Spinal cord (tissue), 10 donors: ENCODE results near the gene RCAN1. TPM values are rescaled to one million over a fixed set of nuclear protein-coding genes. Genes with fewer than 3 reads are reported as not detected.
A peak's percentile ranks its signal among the peaks of the same experiment; 100 is the strongest.
"Not testable (repeated sequence)": the region's sequence is repeated elsewhere in the genome, so short reads cannot be mapped to it uniquely, and the experiment has no call there.

Experiments used
- DNase-seq, 6 donors: peaks; one replicate each; pipeline versions ENCODE4 v3.0.0 to v3.0.0-alpha.2; 2013 to 2015; ENCODE audit warnings: low spot score in 6 of 6, low read depth in 4 of 6
- H3K27ac ChIP-seq: one replicate; pipeline ENCODE4 v1.5.1; 2013; ENCODE audit warnings: low read depth, low read length, control low read depth
- H3K27me3 ChIP-seq: one replicate; pipeline ENCODE4 v1.6.1; 2013; ENCODE audit warnings: low read length; ENCODE audit not compliant: control insufficient read depth, insufficient read depth
- H3K36me3 ChIP-seq: one replicate; pipeline ENCODE4 v1.6.1; 2013; ENCODE audit warnings: low read length; ENCODE audit not compliant: control insufficient read depth, insufficient read depth
- H3K4me1 ChIP-seq: one replicate; pipeline ENCODE4 v1.6.1; 2013; ENCODE audit warnings: low read length; ENCODE audit not compliant: control insufficient read depth, insufficient read depth
- H3K4me3 ChIP-seq: one replicate; pipeline ENCODE4 v1.5.1; 2013; ENCODE audit warnings: low read depth, low read length, control low read depth
- H3K9me3 ChIP-seq: one replicate; pipeline ENCODE4 v1.6.1; 2013; ENCODE audit warnings: low read length; ENCODE audit not compliant: control insufficient read depth, insufficient read depth
- WGBS: methylation state at CpG from one replicate; pipeline ENCODE4 v1.1.5; 2013; ENCODE audit warnings: missing lambda C conversion rate; ENCODE audit not compliant: insufficient coverage; 5-methylcytosine and 5-hydroxymethylcytosine counted together
- polyA plus RNA-seq, 2 donors: library from polyadenylated mRNA; unstranded; fragments of 120-200 nt; gene quantifications; one replicate each; pipeline ENCODE4 v1.2.1, GENCODE V29; 2013; ENCODE audit not compliant: insufficient read length in 2 of 2
- total RNA-seq, 2 donors: library from RNA; depleted of rRNA in 1 of 2; stranded (reverse); fragments of 120-200 nt in 1 of 2; fragments of >200 nt in 1 of 2; gene quantifications; one replicate each; pipeline versions ENCODE4 v1.2.3 to v1.2.4, GENCODE V29; 2013 to 2014
- donor health status: healthy.

RCAN1 gene
- total and polyA plus RNA-seq, 4 donors, result 42.4 to 107 (median 91.0) TPM

GRCh38 chr21:34612557-34612956 is 2.4 kb downstream of the RCAN1 start:
- WGBS, result 76% methylated on average over 2 of the region's 2 CpGs
- Histone ChIP-seq H3K4me1 (peaks cover 13% of the 10 kb centered on the region), H3K36me3 (no peaks in the 10 kb centered on the region), H3K27me3 (no peaks in the 10 kb centered on the region), H3K9me3 (no peaks in the 10 kb centered on the region), H3K27ac (no peak overlapping the region), H3K4me3 (no peak overlapping the region)
- no peak for DNase-seq

GRCh38 chr21:34612056-34612455 is 2.9 kb downstream of the RCAN1 start:
- H3K4me1 ChIP-seq, result peaks cover 13% of the 10 kb centered on the region
- no peak for DNase-seq
- H3K27ac ChIP-seq, result no peak overlapping the region
- 77% methylated on average over 3 of the region's 3 CpGs for WGBS
- no peak overlapping the region for H3K4me3 ChIP-seq
- H3K36me3 ChIP-seq, result no peaks in the 10 kb centered on the region
- H3K9me3 ChIP-seq, result no peaks in the 10 kb centered on the region
- no peaks in the 10 kb centered on the region for H3K27me3 ChIP-seq

GRCh38 chr21:34611528-34611927 is 3.4 kb downstream of the RCAN1 start:
- H3K36me3 ChIP-seq, result no peaks in the 10 kb centered on the region
- H3K27ac ChIP-seq, result no peak overlapping the region
- no peak for DNase-seq
- H3K27me3 ChIP-seq, result no peaks in the 10 kb centered on the region
- WGBS, result 92% methylated on average over 1 of the region's 3 CpGs
- H3K4me3 ChIP-seq, result no peak overlapping the region
- peaks cover 13% of the 10 kb centered on the region for H3K4me1 ChIP-seq
- no peaks in the 10 kb centered on the region for H3K9me3 ChIP-seq

- 69% methylated on average over 7 of the region's 9 CpGs for WGBS
- Histone ChIP-seq H3K4me1 (peaks cover 13% of the 10 kb centered on the region), H3K4me3 (no peak overlapping the region), H3K9me3 (no peaks in the 10 kb centered on the region), H3K27me3 (no peaks in the 10 kb centered on the region), H3K36me3 (no peaks in the 10 kb centered on the region), H3K27ac (no peak overlapping the region)
- peak in 2 of 6 donors; percentile 41 to 70 for DNase-seq
Measured at GRCh38 chr21:34609933-34610549, 4.9 kb downstream of the RCAN1 start.

- Histone ChIP-seq H3K9me3 (no peaks in the 10 kb centered on the region), H3K27me3 (no peaks in the 10 kb centered on the region), H3K27ac (no peak overlapping the region), H3K4me3 (no peak overlapping the region), H3K4me1 (peaks cover 13% of the 10 kb centered on the region), H3K36me3 (no peaks in the 10 kb centered on the region)
- WGBS, result no CpG with 5 or more reads among the region's 4 CpGs
- DNase-seq, result peak in 1 of 6 donors; percentile 37
Measured at GRCh38 chr21:34609244-34609932, 5.5 kb downstream of the RCAN1 start.

GRCh38 chr21:34607376-34607775 is 7.5 kb downstream of the RCAN1 start:
- H3K9me3 ChIP-seq, H3K4me3 ChIP-seq, DNase-seq, H3K27ac ChIP-seq, H3K27me3 ChIP-seq, H3K36me3 ChIP-seq: not testable (repeated sequence)
- H3K4me1 ChIP-seq, result peaks cover 10% of the 10 kb centered on the region
- 89% methylated on average over 2 of the region's 5 CpGs for WGBS

- Histone ChIP-seq H3K27ac (no peak overlapping the region), H3K36me3 (no peaks in the 10 kb centered on the region), H3K27me3 (no peaks in the 10 kb centered on the region), H3K4me3 (no peak overlapping the region), H3K4me1 (peaks cover 10% of the 10 kb centered on the region), H3K9me3 (no peaks in the 10 kb centered on the region)
- 90% methylated on average over 2 of the region's 2 CpGs for WGBS
- no peak for DNase-seq
Measured at GRCh38 chr21:34606621-34607020, 8.3 kb downstream of the RCAN1 start.

- Histone ChIP-seq H3K27me3 (no peaks in the 10 kb centered on the region), H3K4me3 (no peak overlapping the region), H3K9me3 (no peaks in the 10 kb centered on the region), H3K27ac (no peak overlapping the region), H3K36me3 (no peaks in the 10 kb centered on the region), H3K4me1 (peaks cover 10% of the 10 kb centered on the region)
- DNase-seq, result no peak
- WGBS, result 63% methylated on average over 3 of the region's 7 CpGs
Measured at GRCh38 chr21:34606051-34606450, 8.9 kb downstream of the RCAN1 start.

GRCh38 chr21:34604956-34605355 is 10.0 kb downstream of the RCAN1 start:
- not testable (repeated sequence) for H3K9me3 ChIP-seq, H3K27me3 ChIP-seq, H3K36me3 ChIP-seq, DNase-seq, H3K4me1 ChIP-seq, H3K4me3 ChIP-seq, H3K27ac ChIP-seq
- 100% methylated on average over 2 of the region's 5 CpGs for WGBS

- WGBS, result 100% methylated on average over 1 of the region's 2 CpGs
- Histone ChIP-seq H3K4me3 (no peak overlapping the region), H3K27ac (no peak overlapping the region), H3K27me3 (no peaks in the 10 kb centered on the region), H3K36me3 (no peaks in the 10 kb centered on the region), H3K9me3 (no peaks in the 10 kb centered on the region), H3K4me1 (peaks cover 10% of the 10 kb centered on the region)
- no peak for DNase-seq
Measured at GRCh38 chr21:34604556-34604955, 10.4 kb downstream of the RCAN1 start.
